Mesendoderm (in vitro differentiated cells): ENCODE results near the gene BAHCC1.

ENCODE experiments used
- DNase-seq: peaks from one replicate; pipeline ENCODE4 v3.0.0; 2013
- H2AK5ac ChIP-seq: 2 replicates; pipeline ENCODE4 v1.6.1; 2013; ENCODE audit warnings: low read length, inconsistent platforms
- H2BK120ac ChIP-seq: 2 replicates; pipeline ENCODE4 v1.6.1; 2013; ENCODE audit warnings: low read depth, mild to moderate bottlenecking, low read length, moderate library complexity, mixed read lengths
- H2BK15ac ChIP-seq: replicated peaks from 2 replicates; pipeline ENCODE4 v1.6.1; 2013; ENCODE audit warnings: low read depth, mild to moderate bottlenecking, moderate library complexity
- H2BK5ac ChIP-seq: 2 replicates; pipeline ENCODE4 v1.6.1; 2013; ENCODE audit warnings: low read length, inconsistent platforms
- H3K18ac ChIP-seq: 2 replicates; pipeline ENCODE4 v1.6.1; 2013; ENCODE audit warnings: mild to moderate bottlenecking, low read length, mixed read lengths
- H3K23ac ChIP-seq: one replicate; pipeline ENCODE4 v1.6.1; 2013; ENCODE audit warnings: low read length
- H3K27ac ChIP-seq: 2 replicates; pipeline ENCODE4 v1.5.1; 2013; ENCODE audit warnings: low read depth, mild to moderate bottlenecking, inconsistent platforms, low read length, moderate library complexity
- H3K27me3 ChIP-seq: 2 replicates; pipeline ENCODE4 v1.6.1; 2013; ENCODE audit warnings: low read length, control low read depth, mild to moderate bottlenecking, inconsistent platforms; ENCODE audit not compliant: insufficient read depth, poor library complexity
- H3K36me3 ChIP-seq: 2 replicates; pipeline ENCODE4 v1.6.1; 2013; ENCODE audit warnings: low read length, inconsistent platforms; ENCODE audit not compliant: control insufficient read depth, insufficient read depth
- H3K4ac ChIP-seq: one replicate; pipeline ENCODE4 v1.6.1; 2013; ENCODE audit warnings: low read depth, mild to moderate bottlenecking, low read length, moderate library complexity
- H3K4me1 ChIP-seq: 2 replicates; pipeline ENCODE4 v1.6.1; 2013; ENCODE audit warnings: low read depth, low read length, inconsistent platforms; ENCODE audit not compliant: control insufficient read depth
- H3K4me2 ChIP-seq: 2 replicates; pipeline ENCODE4 v1.6.1; 2013; ENCODE audit warnings: low read length
- H3K4me3 ChIP-seq: 2 replicates; pipeline ENCODE4 v1.5.1; 2013; ENCODE audit warnings: mild to moderate bottlenecking, low read length
- H3K56ac ChIP-seq: one replicate; pipeline ENCODE4 v1.6.1; 2013; ENCODE audit warnings: low read length
- H3K79me1 ChIP-seq: 2 replicates; pipeline ENCODE4 v1.6.1; 2013; ENCODE audit warnings: low read length, inconsistent platforms
- H3K79me2 ChIP-seq: 2 replicates; pipeline ENCODE4 v1.6.1; 2013; ENCODE audit warnings: mild to moderate bottlenecking, low read length; ENCODE audit not compliant: control insufficient read depth, insufficient read depth
- H3K9ac ChIP-seq: 2 replicates; pipeline ENCODE4 v1.6.1; 2013; ENCODE audit warnings: low read length, inconsistent platforms
- H4K5ac ChIP-seq: one replicate; pipeline ENCODE4 v1.6.1; 2013; ENCODE audit warnings: low read length
- H4K8ac ChIP-seq: one replicate; pipeline ENCODE4 v1.6.1; 2013; ENCODE audit warnings: low read depth, mild to moderate bottlenecking, control low read depth, low read length, moderate library complexity
- WGBS: extraction: QIAGEN DNeasy Blood & Tissue Kit; methylation state at CpG from one replicate; pipeline ENCODE4 v1.1.7; 2013; ENCODE audit warnings: low lambda C conversion rate, missing lambda C conversion rate; ENCODE audit not compliant: insufficient coverage; ENCODE audit errors: extremely low coverage; 5-methylcytosine and 5-hydroxymethylcytosine counted together

BAHCC1 gene

DNA sequence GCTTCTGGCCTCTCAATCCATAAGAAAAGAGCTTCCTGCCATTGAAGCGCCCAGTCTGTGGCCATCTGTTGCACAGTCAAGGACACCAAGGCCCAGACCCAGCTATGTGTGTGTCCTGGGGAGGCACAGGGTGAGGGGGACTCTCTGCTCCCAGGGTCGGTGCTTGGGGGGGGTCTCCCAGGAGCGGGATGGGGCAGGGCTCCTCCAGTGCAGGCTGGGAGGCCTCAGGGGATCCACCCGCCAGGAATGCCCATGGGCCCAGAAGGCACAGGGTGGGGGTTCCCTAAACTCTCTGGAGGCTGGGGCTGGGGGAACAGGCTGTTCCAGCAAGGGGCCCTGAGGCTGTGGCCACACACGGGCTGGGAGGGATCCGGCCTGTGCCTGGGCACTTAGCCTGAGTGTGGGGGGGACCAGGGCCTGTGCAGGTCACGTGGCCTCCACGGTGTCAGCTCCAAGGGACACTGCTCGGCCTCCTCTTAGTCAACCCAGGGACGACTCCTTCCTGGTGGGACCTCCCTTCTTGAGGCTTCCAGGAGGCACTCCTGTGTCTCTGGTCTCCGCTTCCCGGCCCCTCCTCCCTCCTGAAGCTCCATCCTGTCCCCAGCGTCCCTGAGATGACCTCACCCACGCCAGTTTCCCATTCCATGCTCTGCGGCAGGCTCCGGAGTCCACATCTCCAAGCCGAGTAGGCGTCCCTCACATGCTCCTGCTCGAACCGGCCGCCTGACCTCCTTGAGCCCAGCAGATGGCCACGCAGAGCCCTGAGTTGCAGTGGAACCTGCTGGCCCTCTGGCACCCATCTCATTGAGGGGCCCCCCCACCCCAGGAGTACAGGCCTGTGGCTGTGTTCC, 23.1 kb upstream of the BAHCC1 start:
- no peaks in the 10 kb centered on the region for H3K36me3 ChIP-seq
- no peak overlapping the region for H4K8ac ChIP-seq
- no peak overlapping the region for H2AK5ac ChIP-seq
- H3K4me3 ChIP-seq, result no peak overlapping the region
- no peak overlapping the region for H3K27ac ChIP-seq
- H3K4me1 ChIP-seq, result no peaks in the 10 kb centered on the region
- WGBS, result no CpG with 5 or more reads among the region's 22 CpGs
- DNase-seq, result peak; percentile 82
- H3K4ac ChIP-seq, result no peak overlapping the region
- H3K9ac ChIP-seq, result no peak overlapping the region
- no peaks in the 10 kb centered on the region for H3K79me2 ChIP-seq
- no peaks in the 10 kb centered on the region for H3K27me3 ChIP-seq
- no peak overlapping the region for H3K4me2 ChIP-seq
- no peak overlapping the region for H2BK15ac ChIP-seq
- H3K23ac ChIP-seq, result no peak overlapping the region
- H3K56ac ChIP-seq, result no peak overlapping the region
- H3K18ac ChIP-seq, result no peak overlapping the region
- no peak overlapping the region for H2BK120ac ChIP-seq
- H2BK5ac ChIP-seq, result no peak overlapping the region
- H3K79me1 ChIP-seq, result no peaks in the 10 kb centered on the region
- no peak overlapping the region for H4K5ac ChIP-seq

DNA sequence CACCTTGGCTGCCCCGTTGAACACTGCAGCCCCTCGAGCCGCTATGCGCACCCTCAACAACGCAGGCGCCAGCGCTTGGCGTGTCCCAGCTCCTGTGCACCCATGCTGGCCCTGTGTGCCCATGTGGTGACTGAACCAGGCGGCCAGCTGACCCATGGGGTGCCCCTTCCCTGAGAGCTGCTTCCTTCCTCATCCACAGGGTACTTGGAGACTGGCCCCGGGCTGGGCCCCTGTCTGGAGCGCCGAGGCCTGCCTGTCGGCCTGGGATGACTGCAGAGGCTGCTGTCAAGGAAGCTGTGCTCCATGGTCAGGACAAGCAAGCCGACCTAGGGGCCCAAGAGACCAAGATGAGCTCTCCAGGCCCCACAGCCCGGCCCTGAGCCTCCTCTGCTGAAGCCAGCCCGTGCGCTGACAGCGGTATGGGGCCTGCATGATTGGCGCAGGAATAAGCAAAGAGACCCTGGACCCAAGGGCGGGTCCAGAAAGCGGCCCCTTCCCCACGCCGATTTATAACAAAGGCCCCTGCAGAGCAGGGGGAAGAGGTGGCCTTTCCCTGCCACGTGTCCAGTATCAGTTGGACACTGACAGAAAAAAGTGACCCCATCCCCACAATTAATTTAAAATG, 21.6 kb upstream of the BAHCC1 start:
- DNase-seq, result no peak

DNA sequence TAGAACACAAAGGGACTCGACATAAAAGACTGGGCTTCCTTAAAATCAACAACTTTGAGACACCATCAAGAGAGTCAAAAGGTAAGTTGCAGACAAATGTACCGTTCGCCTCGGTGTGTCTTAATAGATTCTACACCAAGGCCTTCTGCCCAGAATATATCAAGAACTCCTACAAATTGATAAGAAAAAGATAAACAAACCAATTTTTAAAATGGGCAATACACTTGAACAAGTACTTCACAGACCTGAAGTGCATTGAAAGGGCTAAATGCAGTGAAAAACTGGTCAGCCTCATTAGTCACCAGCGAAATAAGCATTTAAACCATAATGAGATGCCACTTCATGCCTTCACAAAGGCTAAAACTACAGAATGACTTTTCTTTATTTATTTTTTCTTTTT, 20.4 kb upstream of the BAHCC1 start:
- Histone ChIP-seq H3K36me3 (no peaks in the 10 kb centered on the region), H4K5ac (no peak overlapping the region), H3K23ac (no peak overlapping the region), H4K8ac (no peak overlapping the region), H3K4me2 (no peak overlapping the region), H2BK120ac (no peak overlapping the region), H2AK5ac (no peak overlapping the region), H2BK5ac (no peak overlapping the region), H3K27ac (no peak overlapping the region), H3K4ac (no peak overlapping the region), H3K4me3 (no peak overlapping the region), H3K27me3 (no peaks in the 10 kb centered on the region), H3K79me1 (no peaks in the 10 kb centered on the region), H3K9ac (no peak overlapping the region), H3K18ac (no peak overlapping the region), H3K79me2 (no peaks in the 10 kb centered on the region), H2BK15ac (no peak overlapping the region), H3K56ac (no peak overlapping the region), H3K4me1 (no peaks in the 10 kb centered on the region)
- DNase-seq, result no peak
- no CpG with 5 or more reads among the region's 5 CpGs for WGBS

More for the DNA sequence above, 21.6 kb upstream of the BAHCC1 start:
- Histone ChIP-seq H3K36me3 (no peaks in the 10 kb centered on the region), H3K9ac (no peak overlapping the region), H2AK5ac (no peak overlapping the region), H2BK120ac (no peak overlapping the region), H3K4ac (no peak overlapping the region), H3K79me1 (no peaks in the 10 kb centered on the region), H4K5ac (no peak overlapping the region), H2BK15ac (no peak overlapping the region), H2BK5ac (no peak overlapping the region), H3K56ac (peak overlapping the region; percentile 25), H3K4me2 (no peak overlapping the region), H3K4me3 (no peak overlapping the region), H3K79me2 (no peaks in the 10 kb centered on the region), H3K23ac (no peak overlapping the region), H3K27me3 (no peaks in the 10 kb centered on the region), H4K8ac (no peak overlapping the region), H3K4me1 (no peaks in the 10 kb centered on the region), H3K18ac (no peak overlapping the region), H3K27ac (no peak overlapping the region)
- WGBS, result no CpG with 5 or more reads among the region's 24 CpGs

DNA sequence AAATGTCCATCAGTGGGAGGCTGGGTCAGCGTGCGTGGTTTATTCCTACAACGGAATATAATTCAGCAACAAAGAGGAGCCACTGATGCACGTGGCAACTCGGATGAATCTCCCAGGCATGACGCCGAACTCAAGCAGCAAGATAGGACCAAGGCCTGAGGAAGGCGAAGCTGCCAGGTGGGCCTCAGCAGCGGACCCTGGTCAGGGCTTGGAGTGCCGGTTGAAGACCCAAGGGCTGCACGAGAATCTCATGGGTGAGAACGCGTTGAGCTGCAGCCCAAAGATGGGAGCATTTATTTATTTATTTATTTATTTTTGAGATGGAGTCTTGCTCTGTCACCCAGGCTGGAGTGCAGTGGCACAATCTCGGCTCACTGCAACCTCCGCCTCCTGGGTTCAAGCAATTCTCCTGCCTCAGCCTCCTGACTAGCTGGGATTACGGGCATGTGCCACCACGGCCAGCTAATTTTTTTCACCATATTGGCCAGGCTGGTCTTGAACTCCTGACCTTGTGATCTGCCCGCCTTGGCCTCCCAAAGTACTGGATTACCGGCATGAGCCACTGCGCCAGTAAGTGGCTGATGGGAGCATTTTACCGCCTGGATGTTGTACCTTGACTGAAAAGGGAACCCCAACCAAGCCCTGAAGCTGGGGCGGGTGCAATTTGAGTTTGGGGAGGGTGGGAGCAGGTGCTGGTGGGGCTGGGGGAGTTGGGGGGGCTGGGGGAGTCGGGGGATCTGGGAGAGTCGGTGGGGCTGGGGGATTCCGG, 18.1 kb upstream of the BAHCC1 start:
- Histone ChIP-seq H2BK15ac (no peak overlapping the region), H3K4me1 (no peaks in the 10 kb centered on the region), H3K4me3 (no peak overlapping the region), H2BK5ac (no peak overlapping the region), H4K8ac (no peak overlapping the region), H3K79me1 (no peaks in the 10 kb centered on the region), H2AK5ac (no peak overlapping the region), H3K56ac (no peak overlapping the region), H3K9ac (no peak overlapping the region), H3K18ac (no peak overlapping the region), H3K4me2 (no peak overlapping the region), H3K4ac (no peak overlapping the region), H3K27ac (no peak overlapping the region), H3K27me3 (no peaks in the 10 kb centered on the region), H3K23ac (no peak overlapping the region), H3K79me2 (no peaks in the 10 kb centered on the region), H4K5ac (no peak overlapping the region), H3K36me3 (no peaks in the 10 kb centered on the region), H2BK120ac (no peak overlapping the region)
- DNase-seq, result no peak
- WGBS, result no CpG with 5 or more reads among the region's 25 CpGs

DNA sequence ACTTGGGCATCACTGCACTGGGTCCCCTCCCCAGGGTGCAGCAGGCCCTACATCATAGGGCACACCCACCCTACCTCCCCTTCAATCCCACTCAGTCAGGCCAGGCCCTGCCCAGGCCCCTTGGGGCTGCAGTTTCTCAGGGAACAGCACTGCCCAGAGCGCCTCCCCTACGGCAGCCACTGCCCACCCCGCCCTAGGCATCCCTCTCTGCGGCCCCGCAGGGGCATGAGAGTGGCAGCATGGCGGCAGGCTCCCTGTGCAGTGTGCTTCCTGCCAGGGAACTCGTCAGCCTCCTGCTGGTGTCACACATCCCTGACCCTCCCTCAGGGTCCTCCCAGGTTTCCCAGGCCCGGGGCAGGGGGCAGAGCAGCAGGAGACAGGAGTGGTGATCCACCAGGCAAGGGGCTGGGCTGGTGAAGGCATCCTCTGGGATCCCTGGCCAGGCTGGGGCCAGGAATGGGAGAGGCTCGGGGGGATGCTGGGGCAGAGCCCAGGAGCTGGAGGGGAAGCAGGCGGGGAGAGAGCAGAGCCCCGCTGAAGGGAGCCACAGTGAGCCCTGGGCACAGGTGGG, 16.2 kb upstream of the BAHCC1 start:
- Histone ChIP-seq H3K56ac (no peak overlapping the region), H3K4me3 (no peak overlapping the region), H3K27ac (no peak overlapping the region), H2BK120ac (no peak overlapping the region), H3K4ac (no peak overlapping the region), H3K4me1 (no peaks in the 10 kb centered on the region), H2BK15ac (no peak overlapping the region), H3K36me3 (no peaks in the 10 kb centered on the region), H2AK5ac (no peak overlapping the region), H3K79me1 (no peaks in the 10 kb centered on the region), H4K8ac (no peak overlapping the region), H4K5ac (no peak overlapping the region), H3K27me3 (no peaks in the 10 kb centered on the region), H3K79me2 (no peaks in the 10 kb centered on the region), H3K23ac (no peak overlapping the region), H3K4me2 (no peak overlapping the region), H2BK5ac (no peak overlapping the region), H3K18ac (no peak overlapping the region), H3K9ac (no peak overlapping the region)
- DNase-seq, result no peak
- no CpG with 5 or more reads among the region's 11 CpGs for WGBS
